ENCODE results near the gene GPR55. TPM values are rescaled to one million over a fixed set of nuclear protein-coding genes. Genes with fewer than 3 reads are reported as not detected.

Gene GPR55
- polyA plus RNA-seq, 1 donor from 2014 or later: not detected

- Histone ChIP-seq H3K9ac (ENCODE audit: low read length) (no peak overlapping the region), H3K27me3 (ENCODE audit: insufficient read depth, low read depth, low read length) (no peaks in the 10 kb centered on the region), H2AFZ (ENCODE audit: low read depth, low read length) (no peak overlapping the region), H3K79me2 (replicated peaks; ENCODE audit: insufficient read depth, low read length) (no peaks in the 10 kb centered on the region), H3K36me3 (ENCODE audit: insufficient read depth, low read length) (peaks cover 3% of the 10 kb centered on the region), H3K27ac (ENCODE audit: low read length) (no peak overlapping the region), H3K4me3 (ENCODE audit: low read length) (no peak overlapping the region), H3K4me2 (ENCODE audit: low read length) (no peak overlapping the region), H3K9me3 (ENCODE audit: low read length) (no peaks in the 10 kb centered on the region), H3K9me2 (ENCODE audit: insufficient read depth, low read length) (no peaks in the 10 kb centered on the region), H3F3A (ENCODE audit: insufficient read depth, low read length, poor library complexity, severe bottlenecking) (no peaks in the 10 kb centered on the region), H4K20me1 (ENCODE audit: insufficient read depth) (no peaks in the 10 kb centered on the region)
- TF ChIP-seq MXI1 (conservative IDR thresholded peaks at IDR 0.05; ENCODE audit: poor library complexity, severe bottlenecking) (no peak), EP300 (conservative IDR thresholded peaks at IDR 0.05; ENCODE audit: poor library complexity, severe bottlenecking) (no peak), REST (IDR thresholded peaks at IDR 0.05; ENCODE audit: borderline replicate concordance) (no peak), POLR2AphosphoS5 (IDR thresholded peaks at IDR 0.05) (no peak), EZH2 (IDR thresholded peaks at IDR 0.05; ENCODE audit: borderline replicate concordance, insufficient read depth, low read length, poor library complexity, severe bottlenecking) (no peak), SMC3 (conservative IDR thresholded peaks at IDR 0.05; ENCODE audit: poor library complexity) (no peak), CTCF (IDR thresholded peaks at IDR 0.05; ENCODE audit: poor library complexity, severe bottlenecking) (no peak), TAF1 (IDR thresholded peaks at IDR 0.05; ENCODE audit: low read depth) (no peak), RAD21 (conservative IDR thresholded peaks at IDR 0.05) (no peak)
Measured at GRCh38 chr2:230878599-230879188, 46.3 kb downstream of the GPR55 start.

- H3K79me2 ChIP-seq (replicated peaks; ENCODE audit: insufficient read depth, low read length): no peaks in the 10 kb centered on the region
- H4K20me1 ChIP-seq (ENCODE audit: insufficient read depth): no peaks in the 10 kb centered on the region
- no peaks in the 10 kb centered on the region for H3K9me2 ChIP-seq (ENCODE audit: insufficient read depth, low read length)
- H3F3A ChIP-seq (ENCODE audit: insufficient read depth, low read length, poor library complexity, severe bottlenecking): no peaks in the 10 kb centered on the region
- no peak overlapping the region for H3K27ac ChIP-seq (ENCODE audit: low read length)
- TF ChIP-seq POLR2AphosphoS5 (IDR thresholded peaks at IDR 0.05) (no peak), TAF1 (IDR thresholded peaks at IDR 0.05; ENCODE audit: low read depth) (no peak), RAD21 (conservative IDR thresholded peaks at IDR 0.05) (no peak), REST (IDR thresholded peaks at IDR 0.05; ENCODE audit: borderline replicate concordance) (no peak), SMC3 (conservative IDR thresholded peaks at IDR 0.05; ENCODE audit: poor library complexity) (no peak)
- H3K9me3 ChIP-seq (ENCODE audit: low read length): no peaks in the 10 kb centered on the region
- H3K36me3 ChIP-seq (ENCODE audit: insufficient read depth, low read length): peaks cover 3% of the 10 kb centered on the region
- no peak overlapping the region for H3K4me2 ChIP-seq (ENCODE audit: low read length)
- no peaks in the 10 kb centered on the region for H3K27me3 ChIP-seq (ENCODE audit: insufficient read depth, low read depth, low read length)
- no peak overlapping the region for H3K9ac ChIP-seq (ENCODE audit: low read length)
- H2AFZ ChIP-seq (ENCODE audit: low read depth, low read length): no peak overlapping the region
- H3K4me3 ChIP-seq (ENCODE audit: low read length): no peak overlapping the region
Measured at GRCh38 chr2:230877759-230878598, 47.1 kb downstream of the GPR55 start.

Measured in neural cell (in vitro differentiated cells).